ENCODE data around the gene BATF. TPM values are rescaled to one million over a fixed set of nuclear protein-coding genes. Genes with fewer than 3 reads are reported as not detected.

The BATF gene
- total RNA-seq, 1 experiment from 2014 or later = not detected

GRCh38 chr14:75542588-75543091, 20.4 kb downstream of the BATF start:
- DNase-seq (ENCODE audit: low read depth, low spot score) (no peak), ATAC-seq (peak; percentile 38)
- POLR2A ChIA-PET = no interaction called here
- no peaks in the 10 kb centered on the region for H3K4me1 ChIP-seq (ENCODE audit: control insufficient read depth, insufficient read depth, low read length)
- no peaks in the 10 kb centered on the region for H3K9me3 ChIP-seq (ENCODE audit: control insufficient read depth, insufficient read depth, low read depth, low read length)
- no peak overlapping the region for H3K27ac ChIP-seq (ENCODE audit: low read length)
- in situ Hi-C loops (cut with HindIII; ENCODE audit: low pct_unique_long_range_greater_than_20kb, low sequenced_read_pairs) = no loop called here
- no peak for TF ChIP-seq POLR2AphosphoS5 (IDR thresholded peaks at IDR 0.05; ENCODE audit: low read depth, low read length)
- TF ChIP-seq SIN3A (IDR thresholded peaks at IDR 0.05; ENCODE audit: borderline replicate concordance, insufficient read depth, low read depth, low read length) = no peak
- no peak for TF ChIP-seq TCF7L2 (IDR thresholded peaks at IDR 0.05; ENCODE audit: low read depth, low read length)
- no peak for TF ChIP-seq CTCF (IDR thresholded peaks at IDR 0.05)
- no peak for TF ChIP-seq REST (IDR thresholded peaks at IDR 0.05; ENCODE audit: insufficient read depth in 1 of 2, low read depth in 2 of 2, low read length in 1 of 2)
- no peaks in the 10 kb centered on the region for H3K27me3 ChIP-seq (ENCODE audit: control insufficient read depth, insufficient read depth, low read length)
- no TSS peak for BruUV-seq (replicated peaks)
- no peak overlapping the region for H3K4me3 ChIP-seq (ENCODE audit: low read depth in 2 of 2, low read length in 2 of 2)
- CTCF ChIA-PET = no interaction called here
- no peaks in the 10 kb centered on the region for H3K36me3 ChIP-seq (ENCODE audit: control insufficient read depth, insufficient read depth, low read length)
- intact Hi-C loops (cut with micrococcal nuclease; ENCODE audit: unreplicated experiment) = no loop called here

GRCh38 chr14:75543253-75543652, 21.0 kb downstream of the BATF start:
- H3K4me1 ChIP-seq (ENCODE audit: control insufficient read depth, insufficient read depth, low read length) = no peaks in the 10 kb centered on the region
- in situ Hi-C loops (cut with HindIII; ENCODE audit: low pct_unique_long_range_greater_than_20kb, low sequenced_read_pairs) = no loop called here
- no peak overlapping the region for H3K4me3 ChIP-seq (ENCODE audit: low read depth in 2 of 2, low read length in 2 of 2)
- ATAC-seq (no peak), DNase-seq (ENCODE audit: low read depth, low spot score) (no peak)
- H3K9me3 ChIP-seq (ENCODE audit: control insufficient read depth, insufficient read depth, low read depth, low read length) = no peaks in the 10 kb centered on the region
- H3K27ac ChIP-seq (ENCODE audit: low read length) = no peak overlapping the region
- H3K27me3 ChIP-seq (ENCODE audit: control insufficient read depth, insufficient read depth, low read length) = no peaks in the 10 kb centered on the region
- no peak for TF ChIP-seq POLR2AphosphoS5 (IDR thresholded peaks at IDR 0.05; ENCODE audit: low read depth, low read length)
- TF ChIP-seq CTCF (IDR thresholded peaks at IDR 0.05) = no peak
- no peak for TF ChIP-seq REST (IDR thresholded peaks at IDR 0.05; ENCODE audit: insufficient read depth in 1 of 2, low read depth in 2 of 2, low read length in 1 of 2)
- TF ChIP-seq TCF7L2 (IDR thresholded peaks at IDR 0.05; ENCODE audit: low read depth, low read length) = no peak
- TF ChIP-seq SIN3A (IDR thresholded peaks at IDR 0.05; ENCODE audit: borderline replicate concordance, insufficient read depth, low read depth, low read length) = no peak
- CTCF ChIA-PET = no interaction called here
- POLR2A ChIA-PET = no interaction called here
- intact Hi-C loops (cut with micrococcal nuclease; ENCODE audit: unreplicated experiment) = no loop called here
- H3K36me3 ChIP-seq (ENCODE audit: control insufficient read depth, insufficient read depth, low read length) = no peaks in the 10 kb centered on the region
- no TSS peak for BruUV-seq (replicated peaks)
